NCI-H510A (cell line): Measurements from ENCODE around the gene RPL21.

Source experiments
- DNase-seq: peaks from one replicate; lab custom pipeline; 2025; lab: John Stamatoyannopoulos, UW

RPL21 gene

DNA sequence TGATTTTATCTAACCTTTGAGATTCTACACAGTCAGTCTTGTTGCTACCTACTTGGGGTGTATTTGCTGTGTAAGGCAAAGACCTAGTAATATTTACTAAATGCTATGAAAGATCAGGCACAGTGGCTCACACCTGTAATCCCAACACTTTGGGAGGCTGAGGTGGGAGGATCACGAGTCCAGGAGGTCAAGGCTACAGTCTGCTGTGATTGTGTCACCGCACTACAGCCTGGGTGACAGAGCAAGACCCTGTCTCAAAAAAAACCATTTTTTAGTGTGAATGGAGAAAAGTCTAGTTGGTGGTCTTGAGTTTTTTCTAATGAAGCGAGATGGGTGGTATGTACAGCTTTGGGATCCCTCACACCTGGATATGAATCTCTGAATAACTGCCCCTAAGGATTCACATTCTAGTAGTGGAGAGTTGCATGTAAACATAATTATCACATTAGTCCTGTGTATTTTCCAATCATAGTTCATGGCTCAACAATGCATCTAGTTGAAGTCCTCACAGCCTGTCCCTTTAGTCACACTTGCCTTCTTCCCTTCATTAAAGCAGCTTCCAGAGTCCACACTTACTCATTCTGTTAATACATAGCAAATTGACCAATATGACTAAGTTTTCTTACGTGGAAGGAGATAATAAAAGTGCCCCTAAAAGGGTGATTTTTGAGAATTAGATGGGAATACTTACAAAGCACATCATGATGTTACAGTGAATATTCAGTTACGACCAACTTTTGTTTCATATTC, 7.5 kb downstream of the RPL21 start:
- DNase-seq: no peak

DNA sequence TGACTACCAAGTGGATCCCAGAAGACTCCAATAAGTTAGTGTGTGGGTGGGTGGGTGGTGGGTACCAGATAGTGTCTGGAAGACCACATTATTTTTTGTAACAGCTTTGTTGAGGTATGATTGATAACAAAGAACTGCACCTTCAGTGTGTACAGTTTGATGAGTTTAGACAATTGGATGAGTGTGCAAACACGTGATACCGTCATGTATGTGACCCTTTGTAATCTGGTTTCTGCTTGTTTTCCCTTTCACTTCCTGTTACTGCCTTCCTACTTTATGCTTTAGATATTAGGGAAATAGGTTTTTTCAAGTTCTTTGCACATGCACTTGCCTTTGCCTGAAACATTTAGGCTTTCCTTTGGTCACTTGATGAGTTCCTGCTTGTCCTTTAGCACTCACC, 8.5 kb downstream of the RPL21 start:
- DNase-seq: no peak

DNA sequence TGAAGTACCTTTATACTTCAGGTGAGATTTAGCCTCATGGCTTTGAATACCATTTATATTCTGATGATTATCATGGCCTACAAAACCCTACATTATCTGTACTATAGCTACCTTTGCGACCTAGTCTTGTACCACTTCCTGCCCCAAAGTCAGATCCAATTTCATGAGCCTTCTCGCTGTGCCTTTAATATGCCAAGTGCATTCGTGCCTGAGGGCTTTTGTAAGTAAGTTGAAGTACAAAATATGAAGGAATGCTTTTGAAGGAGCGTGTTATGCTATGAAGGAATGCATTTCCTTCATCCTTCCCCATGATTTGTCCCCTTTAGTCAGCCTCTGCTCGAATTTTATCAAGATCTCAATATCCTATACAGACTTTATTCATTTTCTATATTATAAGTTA, 10.0 kb downstream of the RPL21 start:
- no peak for DNase-seq

DNA sequence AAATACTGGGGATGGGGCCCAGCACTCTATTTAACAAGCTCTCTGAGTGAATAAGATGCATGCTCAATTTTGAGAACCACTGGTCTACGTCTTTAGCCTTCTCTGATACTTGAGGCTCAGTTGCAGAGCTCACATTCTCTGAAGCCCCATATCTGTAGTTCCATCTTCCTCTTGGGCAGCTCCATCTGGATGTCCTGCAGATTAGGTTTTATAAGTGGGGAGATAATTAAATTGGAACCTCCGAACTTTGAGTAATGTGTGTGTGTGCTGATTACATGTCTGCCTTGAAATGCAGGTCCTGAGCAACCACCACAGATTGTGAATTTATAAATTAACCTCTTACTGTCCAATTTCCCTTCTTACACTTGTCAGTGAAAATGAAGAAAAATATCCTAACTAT, 12.1 kb downstream of the RPL21 start:
- DNase-seq: no peak

DNA sequence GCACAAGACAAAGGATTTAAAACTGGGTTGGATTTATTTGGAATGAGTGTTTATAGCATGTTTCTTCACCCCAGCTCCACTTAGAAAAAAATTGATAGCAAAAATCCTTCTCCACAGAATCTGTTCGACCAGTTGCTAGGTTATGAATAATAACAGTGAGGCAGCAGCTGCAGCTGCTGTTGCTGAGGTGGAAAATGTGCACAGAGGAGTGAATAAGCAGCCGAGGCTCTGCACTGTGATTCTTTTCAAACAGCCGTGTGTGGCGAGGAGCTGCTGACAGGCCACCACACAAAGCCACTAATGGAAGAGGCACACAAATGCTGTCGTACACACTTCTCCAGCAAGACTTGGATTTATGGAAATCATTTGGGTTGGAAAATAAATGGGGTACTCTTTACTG, 12.8 kb downstream of the RPL21 start:
- DNase-seq: no peak

DNA sequence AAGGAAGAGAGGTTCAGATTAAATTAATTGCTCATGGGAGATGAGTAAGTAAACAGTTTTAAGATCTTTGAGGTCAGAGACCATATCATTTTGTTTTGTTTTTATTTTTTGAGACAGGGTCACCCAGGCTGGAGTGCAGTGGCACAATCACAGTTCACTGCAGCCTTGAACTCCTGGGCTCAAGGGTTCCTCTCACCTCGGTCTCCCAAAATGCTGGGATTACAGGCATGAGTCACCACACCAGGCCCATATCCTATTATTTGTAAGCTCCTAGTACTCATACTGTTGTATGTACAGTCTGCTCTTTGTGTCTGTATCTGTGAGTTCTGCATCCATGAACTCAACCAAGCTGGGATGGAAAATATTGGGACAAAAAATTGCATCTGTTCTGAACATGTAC, 13.3 kb downstream of the RPL21 start:
- DNase-seq: no peak

DNA sequence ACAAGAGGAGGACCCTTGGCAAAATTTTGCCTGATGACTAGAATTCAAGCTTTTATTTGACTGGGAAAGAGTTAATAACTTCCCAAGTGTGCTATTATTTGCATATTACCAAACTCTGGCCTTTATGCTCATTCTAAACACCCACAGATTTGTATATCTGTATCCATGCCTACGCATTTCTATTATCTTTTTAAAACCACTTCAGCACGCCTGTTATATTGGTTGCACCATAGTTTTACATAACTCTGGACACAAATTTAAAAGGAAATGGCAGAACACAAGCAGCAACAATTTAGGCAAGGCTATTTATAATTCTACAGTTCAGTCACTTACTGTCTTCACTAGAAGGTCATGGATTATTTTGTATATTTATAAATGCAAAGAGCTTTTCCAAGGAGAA, 15.6 kb downstream of the RPL21 start:
- no peak for DNase-seq

DNA sequence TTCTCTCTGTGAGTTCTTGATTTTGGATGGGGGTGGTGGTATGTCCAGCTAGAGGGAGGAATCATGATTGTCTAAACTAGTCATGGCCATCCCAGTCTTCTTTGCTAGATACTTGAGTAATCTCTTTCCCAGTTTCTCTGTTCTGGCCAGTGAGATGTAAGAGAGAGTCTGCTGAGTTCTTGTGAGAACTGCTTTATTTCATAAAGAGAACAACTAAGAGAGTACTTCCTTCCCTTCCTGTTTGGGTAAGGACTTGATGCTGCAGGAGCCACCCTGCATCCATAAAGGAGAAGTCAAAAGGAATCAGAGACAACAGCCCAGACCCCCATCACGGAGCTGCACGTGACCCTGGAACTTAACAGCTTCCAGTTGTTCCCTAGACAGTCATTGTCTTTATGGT, 16.2 kb downstream of the RPL21 start:
- DNase-seq: no peak

DNA sequence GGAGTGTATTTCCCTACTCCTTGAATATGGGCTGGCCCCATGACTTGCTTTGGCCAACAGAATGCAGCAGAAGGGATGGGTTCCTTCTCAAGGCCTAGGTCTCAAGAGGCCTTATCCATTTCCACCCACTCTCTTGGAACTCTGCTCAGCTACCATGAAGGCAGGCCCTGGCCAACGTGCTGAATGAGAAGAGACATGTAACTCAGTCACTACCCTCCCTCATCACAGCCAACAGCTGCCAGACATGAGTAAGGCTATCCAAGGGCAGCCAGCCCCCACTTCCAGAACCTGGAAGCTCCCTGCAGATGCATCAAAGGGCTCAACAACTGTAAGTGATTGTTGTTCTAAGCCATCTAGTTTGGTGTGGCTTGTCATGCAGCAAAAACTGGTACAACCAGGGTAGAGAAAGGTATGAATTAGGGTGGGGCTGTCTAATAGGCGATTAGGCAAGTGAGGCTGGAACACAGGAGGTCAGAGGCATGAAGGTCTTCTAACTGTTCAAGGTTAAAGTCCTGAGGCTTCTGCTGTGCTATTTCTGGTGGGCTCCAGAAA, 17.8 kb downstream of the RPL21 start:
- no peak for DNase-seq

DNA sequence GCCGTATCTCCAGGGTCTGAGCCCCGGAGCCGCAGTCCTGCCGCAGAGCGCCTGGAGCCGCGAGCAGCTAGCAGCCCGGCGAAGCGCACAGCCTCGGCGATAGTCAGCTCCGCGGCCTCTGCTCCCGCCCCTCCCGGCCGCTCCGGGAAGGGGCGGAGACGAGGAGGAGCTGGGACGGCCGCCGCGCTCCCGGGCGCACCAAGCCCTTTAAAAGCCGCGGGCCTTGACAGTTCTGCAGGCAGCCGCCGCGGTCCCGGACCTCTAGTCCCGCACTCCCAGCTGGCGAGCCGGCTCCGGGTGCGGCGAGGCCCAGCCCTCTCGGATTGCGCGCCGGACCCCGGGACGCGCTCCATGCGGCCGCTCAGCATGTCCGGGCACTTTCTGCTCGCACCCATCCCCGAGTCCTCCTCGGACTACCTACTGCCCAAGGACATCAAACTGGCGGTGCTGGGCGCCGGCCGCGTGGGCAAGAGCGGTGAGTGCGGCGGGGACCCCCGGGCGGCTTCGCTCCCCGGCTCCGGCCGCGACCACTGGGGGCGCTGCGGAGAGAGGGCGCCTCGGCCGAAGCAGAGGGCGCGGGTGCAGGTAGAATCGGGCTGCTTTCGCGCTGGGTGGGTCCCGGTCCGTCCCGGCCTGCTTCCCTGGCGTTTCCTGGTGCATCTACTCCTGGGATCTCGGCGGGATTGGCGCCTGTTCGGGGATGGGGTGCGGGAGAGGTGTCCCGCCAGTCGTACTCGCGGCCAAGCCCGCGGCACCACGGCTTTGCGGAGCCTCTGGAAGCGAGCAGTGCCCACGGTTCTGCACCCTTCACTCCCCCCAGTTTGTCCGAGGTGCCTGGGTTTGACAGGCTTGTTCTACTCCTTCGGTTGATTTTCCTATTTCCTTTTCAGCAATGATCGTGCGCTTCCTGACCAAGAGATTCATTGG, 19.5 kb downstream of the RPL21 start, which contains the start of gene RASL11A:
TSS of gene RASL11A (plus strand) at position 237 of the 927 bp plus-strand sequence. CDS start at position 352, 115 bp downstream.
- DNase-seq: peak; percentile 67

DNA sequence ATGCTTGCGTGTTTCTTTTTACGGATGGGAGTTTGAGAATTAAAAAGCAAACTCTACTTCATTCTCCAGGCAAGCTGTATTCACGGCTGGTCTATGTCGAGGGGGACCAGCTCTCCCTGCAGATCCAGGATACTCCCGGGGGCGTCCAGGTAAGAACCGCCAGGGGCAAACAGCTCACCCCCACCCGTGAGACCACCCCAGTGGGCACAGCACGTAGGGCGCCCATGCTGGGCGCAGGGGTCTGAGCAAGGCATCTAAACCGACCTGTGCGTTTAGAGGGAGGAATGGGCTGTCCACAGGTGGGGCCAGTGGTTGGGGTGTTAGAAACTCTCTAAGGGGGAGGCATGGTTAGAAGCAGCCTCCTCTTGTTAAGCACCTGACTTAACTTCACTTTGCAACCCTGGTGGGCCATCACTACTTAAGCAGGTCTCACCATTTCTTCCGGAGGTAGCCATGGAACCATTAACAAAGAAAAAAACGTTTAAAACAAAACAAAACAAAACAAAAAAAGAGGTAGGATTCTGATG, 20.3 kb downstream of the RPL21 start:
- no peak for DNase-seq

DNA sequence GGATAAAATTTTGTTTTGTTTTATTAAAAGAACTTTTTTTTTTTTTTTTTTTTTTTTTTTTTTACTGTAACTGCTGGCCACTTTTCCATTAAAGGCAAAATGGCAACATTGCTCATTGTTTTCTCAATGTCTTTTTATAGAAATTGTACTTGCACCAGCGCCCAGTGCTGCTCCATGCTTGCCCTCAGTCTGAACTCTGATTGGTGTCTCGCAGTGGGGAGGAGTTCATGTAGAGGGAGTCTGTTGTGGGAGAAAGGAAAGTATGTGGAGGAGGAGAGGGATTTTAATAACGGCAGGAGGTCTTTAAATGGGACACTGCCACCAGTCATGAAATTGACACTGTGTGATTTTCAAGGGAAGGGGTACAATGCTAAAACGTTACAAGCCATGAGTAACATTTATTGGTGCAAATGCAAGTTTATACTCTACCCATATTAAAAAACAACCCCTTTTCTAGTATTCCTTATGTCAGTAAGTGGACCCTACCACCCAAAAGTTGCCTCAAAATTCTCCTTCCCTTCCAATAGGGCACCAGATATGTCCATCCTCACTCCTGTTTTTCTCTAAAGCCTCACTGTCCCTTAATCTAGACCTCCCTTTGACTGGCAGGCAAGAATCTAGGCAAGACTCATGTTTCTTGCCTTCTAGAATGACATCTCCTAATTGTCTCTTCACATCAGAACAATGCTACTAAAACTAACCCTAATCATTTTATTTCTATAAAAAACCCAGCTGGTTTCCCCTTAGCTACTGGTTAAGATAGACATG, 22.5 kb downstream of the RPL21 start:
- no peak for DNase-seq

DNA sequence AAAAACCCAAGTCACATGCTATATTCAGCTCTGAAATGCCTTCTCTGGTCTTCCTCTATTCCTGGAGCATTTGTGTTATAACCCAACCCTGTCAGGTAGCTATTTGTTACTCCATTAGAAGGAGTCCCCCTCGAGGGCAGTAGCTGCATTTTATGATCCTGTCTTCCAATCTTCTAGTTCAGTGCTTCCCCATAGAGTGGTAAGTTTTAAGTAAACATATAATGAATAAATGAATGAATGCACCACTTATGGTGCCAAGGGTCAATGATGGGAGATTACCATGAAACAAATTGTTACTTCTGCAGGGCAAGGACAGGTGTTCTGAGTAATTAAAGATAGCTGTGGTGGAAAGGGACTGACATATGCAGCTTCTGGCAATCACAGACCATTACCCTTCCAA, 23.3 kb downstream of the RPL21 start:
- no peak for DNase-seq

DNA sequence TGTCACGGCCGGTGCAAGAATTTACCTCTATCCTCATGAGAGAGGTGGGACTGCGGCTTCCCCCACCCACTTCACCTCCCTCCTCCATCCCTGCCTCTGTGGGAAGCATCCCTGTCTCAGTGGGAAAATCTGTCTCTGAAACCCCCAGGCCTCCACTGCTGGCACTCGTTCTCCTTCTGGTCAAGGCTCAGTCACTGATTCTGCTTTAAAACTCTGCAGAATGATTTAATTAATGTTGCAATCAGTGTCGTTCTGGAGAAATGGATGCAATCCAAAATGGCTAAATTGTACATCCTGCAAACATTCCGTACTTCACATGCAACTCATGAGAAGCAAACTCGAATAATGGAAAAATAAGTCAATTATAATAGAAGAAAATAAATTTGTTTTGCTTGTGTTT, 24.8 kb downstream of the RPL21 start:
- no peak for DNase-seq

DNA sequence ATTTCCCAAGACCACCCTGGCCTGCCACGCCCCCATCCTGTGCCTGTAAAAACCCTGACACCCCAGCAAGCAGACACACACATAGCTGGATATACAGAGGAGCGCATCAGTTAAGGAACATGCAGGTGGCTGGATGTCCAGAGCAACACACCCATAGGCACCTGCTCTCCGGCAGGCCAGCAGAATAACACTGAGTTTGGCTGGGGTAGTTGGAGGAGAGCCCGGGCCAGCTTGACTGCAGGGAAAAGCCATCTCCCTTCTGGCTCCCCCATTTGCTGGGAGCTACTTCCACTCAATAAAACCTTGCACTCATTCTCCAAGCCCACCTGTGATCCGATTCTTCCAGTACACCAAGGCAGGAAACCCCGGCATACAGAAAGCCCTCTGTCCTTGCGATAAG, 28.1 kb downstream of the RPL21 start:
- no peak for DNase-seq

DNA sequence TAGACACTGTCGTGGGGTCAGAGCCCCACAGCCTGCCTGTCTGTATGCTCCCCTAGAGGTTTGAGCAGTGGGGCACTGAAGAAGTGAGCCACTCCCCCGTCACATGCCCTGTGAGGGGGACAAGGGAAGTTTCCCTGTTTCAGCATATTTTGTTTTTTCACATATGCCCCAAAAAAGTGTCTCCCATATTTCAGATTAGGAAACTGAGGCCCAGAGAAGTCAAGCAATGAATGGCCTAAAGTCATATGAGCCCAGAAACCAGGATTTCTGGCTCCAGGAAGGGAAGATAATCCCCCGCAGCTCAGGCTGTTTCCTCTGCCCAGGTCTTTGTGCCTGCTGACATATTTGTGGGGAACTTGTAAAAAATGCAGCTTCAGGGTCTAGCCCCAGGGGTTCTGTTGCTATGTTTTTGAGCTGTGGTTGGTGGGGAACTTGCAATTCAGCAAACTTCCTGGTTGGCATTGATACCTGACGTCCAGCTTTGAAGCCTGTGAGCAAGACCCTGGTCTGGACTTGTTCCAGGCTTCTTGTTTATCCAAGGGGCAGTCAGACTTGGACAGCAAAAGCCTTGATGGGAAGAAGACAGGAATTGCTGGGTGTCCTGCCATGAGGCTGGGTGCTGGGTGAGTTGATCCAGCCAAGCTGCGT, 28.8 kb downstream of the RPL21 start:
- no peak for DNase-seq

DNA sequence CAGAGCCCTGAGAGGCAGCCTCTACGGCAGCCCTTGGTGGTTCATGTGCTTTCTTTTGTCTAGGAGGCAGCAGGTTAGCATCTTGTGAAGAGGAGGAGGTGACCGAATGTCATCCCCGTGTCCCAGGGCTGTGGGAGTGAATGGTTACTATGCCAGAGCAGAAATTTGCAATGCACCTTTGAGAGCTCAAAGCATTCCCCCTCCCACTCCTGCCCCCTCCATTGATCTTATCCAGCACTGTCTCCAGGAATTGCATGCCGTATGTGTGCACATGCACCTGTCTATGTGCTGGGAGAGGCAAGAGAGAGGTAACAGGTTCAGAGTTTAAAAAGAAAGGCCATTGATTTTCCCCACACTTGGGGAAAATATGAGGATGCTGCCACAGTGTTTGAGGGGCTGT, 29.5 kb downstream of the RPL21 start:
- DNase-seq: no peak

DNA sequence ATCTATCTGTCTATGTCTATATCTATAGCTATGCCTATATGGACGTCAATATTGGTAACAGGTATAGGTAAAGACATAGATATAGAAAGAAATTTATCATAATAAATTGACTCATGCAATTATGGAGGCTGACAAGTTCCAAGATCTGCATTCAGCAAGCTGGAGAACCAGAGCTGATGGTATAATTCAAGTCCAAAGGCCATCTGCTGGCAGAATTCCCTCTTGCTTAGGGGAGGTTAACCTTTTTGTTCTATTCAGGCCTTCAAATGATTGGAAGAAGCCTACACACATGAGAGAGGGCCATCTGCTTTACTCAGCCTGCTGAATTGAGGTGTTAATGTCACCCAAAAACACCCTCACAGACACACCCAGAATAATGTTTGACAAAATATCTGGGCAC, 30.1 kb downstream of the RPL21 start:
- DNase-seq: no peak

DNA sequence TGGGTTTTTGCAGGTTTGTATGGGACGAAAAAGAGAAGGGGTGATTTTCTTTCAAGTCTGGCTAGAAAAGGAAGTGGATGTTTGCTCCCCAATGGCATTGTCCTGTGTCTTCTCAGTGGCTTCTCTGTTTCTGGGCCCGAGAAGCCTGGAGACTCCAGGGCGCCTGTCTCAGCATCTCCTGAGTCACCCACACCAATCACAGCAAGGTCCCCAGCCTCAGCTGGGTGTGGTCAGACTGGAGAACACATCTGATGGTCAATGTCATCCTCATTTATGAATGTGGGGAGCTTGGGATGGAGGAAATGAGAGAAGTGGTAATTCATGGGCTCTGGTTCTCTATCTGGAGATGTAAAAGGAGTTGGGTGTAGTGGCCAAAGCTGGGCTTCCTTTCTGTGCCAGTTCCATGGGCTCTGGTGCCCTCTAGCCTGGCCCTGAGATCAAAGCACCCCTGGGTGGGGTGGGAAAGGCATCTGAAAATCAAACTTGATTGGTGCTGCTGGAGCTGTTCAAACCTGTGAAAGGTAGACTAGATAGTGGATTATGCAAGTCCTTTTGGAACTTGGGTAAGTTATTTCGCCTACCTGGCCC, 32.6 kb downstream of the RPL21 start:
- DNase-seq: no peak

DNA sequence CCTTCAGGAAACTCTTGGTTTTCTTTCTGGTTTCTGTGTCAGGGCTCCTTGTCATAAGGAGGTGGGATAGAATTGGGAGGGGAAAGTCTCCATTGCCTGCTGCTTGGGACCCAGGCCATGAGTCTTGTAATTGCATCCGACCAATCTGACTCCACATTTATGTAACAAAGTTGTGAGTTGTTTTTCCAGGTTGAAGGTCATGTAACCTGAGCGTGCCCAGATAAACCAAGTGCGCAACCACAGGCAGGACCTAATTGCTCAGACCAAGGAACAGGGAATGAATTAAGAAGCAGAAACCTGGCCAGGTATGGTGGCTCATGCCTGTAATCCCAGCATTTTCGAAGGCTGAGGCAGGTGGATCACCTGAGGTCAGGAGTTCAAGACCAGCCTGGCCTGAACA, 37.0 kb downstream of the RPL21 start:
- no peak for DNase-seq
